Kidney (tissue), 14 donors: Measurements from ENCODE around the gene PNMA1. TPM values are rescaled to one million over a fixed set of nuclear protein-coding genes. Genes with fewer than 3 reads are reported as not detected.

Experiments used
- DNase-seq, 5 donors: peaks; one replicate each; pipeline ENCODE4 v3.0.0-alpha.2; 2013 to 2020
- FAIRE-seq: peaks from 2 replicates; lab custom pipeline; 2012; peaks lifted over from hg19 to GRCh38; lab: Jason Lieb, UNC
- H3K27ac ChIP-seq, 2 donors: one replicate each; pipeline ENCODE4 v1.7.0; 2013; ENCODE audit warnings: low read depth in 2 of 2, low read length in 2 of 2, inconsistent platforms in 1 of 2
- H3K27me3 ChIP-seq: one replicate; pipeline ENCODE4 v1.7.1; 2013; ENCODE audit warnings: low read length, inconsistent platforms; ENCODE audit not compliant: control insufficient read depth, insufficient read depth
- H3K36me3 ChIP-seq, 3 donors: one replicate each; pipeline versions ENCODE4 v1.7.0 to v1.7.1; 2013; ENCODE audit warnings: low read length in 3 of 3, control low read depth in 1 of 3, inconsistent platforms in 1 of 3; ENCODE audit not compliant: insufficient read depth in 3 of 3, control insufficient read depth in 2 of 3
- H3K4me1 ChIP-seq, 3 donors: one replicate each; pipeline versions ENCODE4 v1.7.0 to v1.7.1; 2013; ENCODE audit warnings: low read length in 3 of 3, inconsistent platforms in 1 of 3, low read depth in 1 of 3; ENCODE audit not compliant: control insufficient read depth in 2 of 3, insufficient read depth in 2 of 3
- H3K4me3 ChIP-seq, 3 donors: one replicate each; pipeline versions ENCODE4 v1.7.0 to v1.8.1; 2013; ENCODE audit warnings: low read length in 3 of 3, control low read depth in 1 of 3, inconsistent platforms in 1 of 3
- H3K9ac ChIP-seq, 3 donors: one replicate each; pipeline versions ENCODE4 v1.7.0 to v1.7.1; 2013; ENCODE audit warnings: low read length in 3 of 3, control low read depth in 1 of 3, inconsistent platforms in 1 of 3
- H3K9me3 ChIP-seq, 3 donors: one replicate each; pipeline versions ENCODE4 v1.7.0 to v1.7.1; 2013; ENCODE audit warnings: low read length in 3 of 3, control low read depth in 1 of 3, inconsistent platforms in 1 of 3; ENCODE audit not compliant: control insufficient read depth in 2 of 3, insufficient read depth in 1 of 3
- intact Hi-C: fragments of 100-400 bp; cut with DNase I; formaldehyde crosslinking; loops from one replicate; pipeline ENCODE4 v1.11.1; 2022
- polyA plus RNA-seq: library from polyadenylated mRNA; stranded (reverse); fragments of 350-450 nt; fragmentation: Illumina TruSeq; extraction: RNeasy Lipid Tissue Mini Kit (QIAGEN cat#74804); gene quantifications from one replicate; pipeline ENCODE4 v1.2.3, GENCODE V29; 2014; ENCODE audit warnings: low read depth, low replicate concordance; ENCODE audit not compliant: insufficient read depth
- total RNA-seq: library from RNA; stranded (reverse); fragmentation: NEBNext Ultra II Directional; extraction: Animal tissue kit (Norgen Biotek cat#: 25700); gene quantifications from one replicate; pipeline ENCODE4 v1.2.1, GENCODE V29; 2021
- TF ChIP-seq, protein P1 (sequence below): IDR thresholded peaks from 3 replicates; pipeline ENCODE4 v1.5.1; 2012; ENCODE audit warnings: mild to moderate bottlenecking, moderate library complexity, borderline replicate concordance; ENCODE audit not compliant: insufficient read depth; ENCODE audit errors: extremely low read depth
- donor health status: control.
- donor health status: control.
- donor health status: control.
- donor health status: control.
- donor health status: control.
- donor health status: DM: yes; HTN: yes; CAD: no.
- donor health status: Normal renal cell carcinoma (clear cell type).

Gene PNMA1
- total and polyA plus RNA-seq, 2 donors from 2014 or later: 34.6 to 53.1 TPM

DNA sequence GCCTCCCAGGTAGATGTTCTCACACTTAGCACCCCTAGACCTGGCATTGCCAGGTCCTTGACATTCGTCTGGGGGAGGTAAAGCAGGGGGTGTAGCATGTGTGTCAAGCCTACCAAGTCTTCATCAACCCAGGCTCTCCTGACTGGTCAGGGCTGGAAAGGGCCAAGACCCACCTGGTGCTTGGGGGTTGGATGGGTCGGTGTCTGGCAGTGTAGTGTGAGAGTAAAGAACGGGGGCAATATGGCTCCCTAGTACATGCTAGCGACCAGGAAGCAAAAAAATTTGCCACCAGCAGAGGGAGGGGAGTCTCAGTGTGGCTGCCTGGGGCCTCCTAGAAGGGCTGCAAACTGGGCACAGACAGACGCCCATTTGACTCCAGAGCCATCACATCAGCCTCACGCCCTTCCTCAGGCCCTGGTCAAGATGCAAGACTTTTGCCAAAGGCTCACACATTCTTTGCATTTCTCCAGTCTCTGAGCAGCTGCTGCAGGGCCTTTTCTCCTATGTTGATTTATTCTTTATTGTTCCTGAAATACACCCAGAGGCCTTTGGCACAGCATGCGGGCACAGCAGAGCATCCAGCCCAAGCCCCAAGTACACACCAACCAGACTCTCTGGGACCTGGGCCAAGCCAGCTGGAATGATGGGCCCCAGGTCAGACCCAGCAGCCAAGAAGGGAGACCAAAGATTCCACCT lies 38.3 kb upstream of the PNMA1 start:
- Histone ChIP-seq H3K9me3 (no peaks in the 10 kb centered on the region), H3K4me3 (no peak overlapping the region), H3K27ac (peak overlapping the region; percentile 66 to 75), H3K9ac (peak overlapping the region in 1 of 3 donors; percentile 6), H3K4me1 (peaks cover 8 to 77% (median 71%) of the 10 kb centered on the region in 3 donors), H3K27me3 (no peaks in the 10 kb centered on the region), H3K36me3 (no peaks in the 10 kb centered on the region)
- FAIRE-seq (no peak), DNase-seq (peak in 3 of 5 donors; percentile 49 to 84 (median 69))
- TF ChIP-seq, protein P1, sequence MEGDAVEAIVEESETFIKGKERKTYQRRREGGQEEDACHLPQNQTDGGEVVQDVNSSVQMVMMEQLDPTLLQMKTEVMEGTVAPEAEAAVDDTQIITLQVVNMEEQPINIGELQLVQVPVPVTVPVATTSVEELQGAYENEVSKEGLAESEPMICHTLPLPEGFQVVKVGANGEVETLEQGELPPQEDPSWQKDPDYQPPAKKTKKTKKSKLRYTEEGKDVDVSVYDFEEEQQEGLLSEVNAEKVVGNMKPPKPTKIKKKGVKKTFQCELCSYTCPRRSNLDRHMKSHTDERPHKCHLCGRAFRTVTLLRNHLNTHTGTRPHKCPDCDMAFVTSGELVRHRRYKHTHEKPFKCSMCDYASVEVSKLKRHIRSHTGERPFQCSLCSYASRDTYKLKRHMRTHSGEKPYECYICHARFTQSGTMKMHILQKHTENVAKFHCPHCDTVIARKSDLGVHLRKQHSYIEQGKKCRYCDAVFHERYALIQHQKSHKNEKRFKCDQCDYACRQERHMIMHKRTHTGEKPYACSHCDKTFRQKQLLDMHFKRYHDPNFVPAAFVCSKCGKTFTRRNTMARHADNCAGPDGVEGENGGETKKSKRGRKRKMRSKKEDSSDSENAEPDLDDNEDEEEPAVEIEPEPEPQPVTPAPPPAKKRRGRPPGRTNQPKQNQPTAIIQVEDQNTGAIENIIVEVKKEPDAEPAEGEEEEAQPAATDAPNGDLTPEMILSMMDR: peak; percentile 16
- intact Hi-C loops: no loop called here

DNA sequence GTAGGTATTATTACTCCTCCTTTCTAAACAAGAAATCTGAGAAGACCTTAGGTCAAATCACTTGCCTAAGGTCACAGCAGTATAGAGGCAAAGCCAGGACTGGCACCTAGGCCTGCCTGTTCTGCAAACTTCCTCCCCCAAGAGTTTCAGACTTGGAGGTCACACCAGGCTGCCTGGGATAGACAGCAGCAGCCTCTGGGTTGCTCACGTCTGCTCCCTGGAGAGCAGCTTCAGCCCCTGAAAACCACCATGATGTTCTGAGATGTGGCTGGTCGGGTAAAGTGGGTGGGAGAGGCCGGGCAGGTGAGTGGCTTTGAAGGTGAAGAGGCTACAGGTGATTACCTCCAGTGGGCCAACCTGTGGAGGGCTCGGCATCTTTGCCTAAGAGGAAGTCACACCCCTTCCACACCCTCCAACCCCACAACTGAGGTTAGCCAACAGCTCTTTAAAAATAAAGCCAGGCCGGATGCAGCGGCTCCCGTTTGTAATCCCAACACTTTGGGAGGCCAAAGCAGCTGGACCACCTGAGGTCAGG lies 37.0 kb upstream of the PNMA1 start:
- no peak overlapping the region for H3K4me3 ChIP-seq
- H3K4me1 ChIP-seq: peaks cover 12 to 77% (median 74%) of the 10 kb centered on the region in 3 donors
- H3K36me3 ChIP-seq: no peaks in the 10 kb centered on the region
- peak overlapping the region; percentile 38 to 44 for H3K27ac ChIP-seq
- no peaks in the 10 kb centered on the region for H3K9me3 ChIP-seq
- no peak overlapping the region for H3K9ac ChIP-seq
- intact Hi-C loops: no loop called here
- TF ChIP-seq, protein P1: no peak
- FAIRE-seq (no peak), DNase-seq (no peak)
- H3K27me3 ChIP-seq: no peaks in the 10 kb centered on the region

DNA sequence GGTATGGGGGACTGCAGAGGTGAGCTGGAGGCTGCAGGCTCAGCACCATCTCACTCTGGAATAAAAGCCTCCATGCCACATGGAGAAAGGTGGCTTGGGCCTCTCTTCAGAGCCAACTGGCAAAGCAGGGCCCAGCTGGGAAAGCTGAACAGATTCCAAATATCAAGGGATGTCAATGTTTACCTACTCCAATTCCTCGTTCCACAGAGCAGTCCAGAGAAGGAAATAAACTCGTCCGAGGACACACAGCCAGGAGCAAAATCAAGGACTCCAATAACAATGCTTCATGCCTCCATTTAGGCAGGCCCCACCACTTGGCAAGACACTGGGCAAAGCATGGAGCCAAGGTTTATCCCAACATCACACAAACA lies 36.3 kb upstream of the PNMA1 start:
- Histone ChIP-seq H3K27me3 (no peaks in the 10 kb centered on the region), H3K36me3 (no peaks in the 10 kb centered on the region), H3K4me1 (peaks cover 11 to 77% (median 74%) of the 10 kb centered on the region in 3 donors), H3K9me3 (no peaks in the 10 kb centered on the region), H3K27ac (no peak overlapping the region), H3K4me3 (no peak overlapping the region), H3K9ac (no peak overlapping the region)
- intact Hi-C loops: no loop called here
- FAIRE-seq (no peak), DNase-seq (no peak)
- TF ChIP-seq, protein P1: no peak
